ENCODE data around the gene B3GALT6.

DNA sequence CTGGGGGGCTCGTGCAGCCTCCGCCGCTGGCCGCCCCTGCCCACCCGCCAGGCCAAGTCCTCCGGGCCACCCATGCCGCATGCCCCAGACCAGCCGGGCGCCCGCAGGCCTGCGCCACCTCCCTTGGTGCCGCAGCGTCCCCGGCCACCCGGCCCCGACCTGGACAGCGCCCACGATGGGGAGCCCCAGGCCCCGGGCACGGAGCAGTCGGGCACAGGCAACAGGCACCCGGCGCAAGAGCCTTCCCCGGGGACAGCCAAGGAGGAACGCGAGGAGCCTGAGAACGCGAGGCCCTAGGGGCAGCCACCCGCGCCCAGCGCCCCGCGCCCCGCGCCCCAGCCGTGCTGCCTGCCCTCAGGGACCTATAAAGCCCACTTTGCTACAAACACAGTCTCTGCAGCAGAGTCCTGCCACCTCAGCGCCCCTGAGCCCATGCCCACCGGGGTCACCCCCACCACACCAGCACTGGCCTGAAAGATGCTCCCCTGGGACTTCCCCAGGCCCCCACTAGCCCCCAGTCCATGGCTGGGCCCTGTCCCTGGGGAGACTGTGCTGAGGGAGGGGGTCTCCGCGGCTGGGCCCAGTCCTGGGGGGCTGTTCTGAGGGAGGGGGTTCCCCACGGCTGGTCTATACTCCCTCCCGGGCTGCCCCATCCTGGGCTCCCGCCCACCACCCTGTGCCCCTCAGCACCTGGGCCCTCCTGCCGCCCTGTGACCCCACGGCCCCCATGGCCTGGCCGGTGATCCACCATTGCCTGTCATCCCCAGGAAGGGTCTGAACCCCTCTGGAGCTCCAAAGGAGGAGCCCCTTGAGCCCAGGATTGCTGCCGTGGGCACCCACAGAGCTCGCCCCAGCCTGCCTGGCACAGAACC lies 34.2 kb upstream of the B3GALT6 start:
- TF ChIP-seq, protein P1, sequence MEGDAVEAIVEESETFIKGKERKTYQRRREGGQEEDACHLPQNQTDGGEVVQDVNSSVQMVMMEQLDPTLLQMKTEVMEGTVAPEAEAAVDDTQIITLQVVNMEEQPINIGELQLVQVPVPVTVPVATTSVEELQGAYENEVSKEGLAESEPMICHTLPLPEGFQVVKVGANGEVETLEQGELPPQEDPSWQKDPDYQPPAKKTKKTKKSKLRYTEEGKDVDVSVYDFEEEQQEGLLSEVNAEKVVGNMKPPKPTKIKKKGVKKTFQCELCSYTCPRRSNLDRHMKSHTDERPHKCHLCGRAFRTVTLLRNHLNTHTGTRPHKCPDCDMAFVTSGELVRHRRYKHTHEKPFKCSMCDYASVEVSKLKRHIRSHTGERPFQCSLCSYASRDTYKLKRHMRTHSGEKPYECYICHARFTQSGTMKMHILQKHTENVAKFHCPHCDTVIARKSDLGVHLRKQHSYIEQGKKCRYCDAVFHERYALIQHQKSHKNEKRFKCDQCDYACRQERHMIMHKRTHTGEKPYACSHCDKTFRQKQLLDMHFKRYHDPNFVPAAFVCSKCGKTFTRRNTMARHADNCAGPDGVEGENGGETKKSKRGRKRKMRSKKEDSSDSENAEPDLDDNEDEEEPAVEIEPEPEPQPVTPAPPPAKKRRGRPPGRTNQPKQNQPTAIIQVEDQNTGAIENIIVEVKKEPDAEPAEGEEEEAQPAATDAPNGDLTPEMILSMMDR (IDR thresholded peaks at IDR 0.05), result no peak
- no peak for TF ChIP-seq POLR2A (IDR thresholded peaks at IDR 0.05)

Measured in body of pancreas (tissue), 4 donors.